ENCODE results near the gene ATMIN.

The ATMIN gene, protein sequence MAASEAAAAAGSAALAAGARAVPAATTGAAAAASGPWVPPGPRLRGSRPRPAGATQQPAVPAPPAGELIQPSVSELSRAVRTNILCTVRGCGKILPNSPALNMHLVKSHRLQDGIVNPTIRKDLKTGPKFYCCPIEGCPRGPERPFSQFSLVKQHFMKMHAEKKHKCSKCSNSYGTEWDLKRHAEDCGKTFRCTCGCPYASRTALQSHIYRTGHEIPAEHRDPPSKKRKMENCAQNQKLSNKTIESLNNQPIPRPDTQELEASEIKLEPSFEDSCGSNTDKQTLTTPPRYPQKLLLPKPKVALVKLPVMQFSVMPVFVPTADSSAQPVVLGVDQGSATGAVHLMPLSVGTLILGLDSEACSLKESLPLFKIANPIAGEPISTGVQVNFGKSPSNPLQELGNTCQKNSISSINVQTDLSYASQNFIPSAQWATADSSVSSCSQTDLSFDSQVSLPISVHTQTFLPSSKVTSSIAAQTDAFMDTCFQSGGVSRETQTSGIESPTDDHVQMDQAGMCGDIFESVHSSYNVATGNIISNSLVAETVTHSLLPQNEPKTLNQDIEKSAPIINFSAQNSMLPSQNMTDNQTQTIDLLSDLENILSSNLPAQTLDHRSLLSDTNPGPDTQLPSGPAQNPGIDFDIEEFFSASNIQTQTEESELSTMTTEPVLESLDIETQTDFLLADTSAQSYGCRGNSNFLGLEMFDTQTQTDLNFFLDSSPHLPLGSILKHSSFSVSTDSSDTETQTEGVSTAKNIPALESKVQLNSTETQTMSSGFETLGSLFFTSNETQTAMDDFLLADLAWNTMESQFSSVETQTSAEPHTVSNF

GRCh38 chr16:81035398-81035974, at the start of gene ATMIN:
TSS of gene ATMIN (plus strand) at chr16:81035842. CDS start at chr16:81035871, 29 bp downstream.
- peak; percentile 75 to 82 for DNase-seq (ENCODE audit: low read depth in 2 of 2)

DNA sequence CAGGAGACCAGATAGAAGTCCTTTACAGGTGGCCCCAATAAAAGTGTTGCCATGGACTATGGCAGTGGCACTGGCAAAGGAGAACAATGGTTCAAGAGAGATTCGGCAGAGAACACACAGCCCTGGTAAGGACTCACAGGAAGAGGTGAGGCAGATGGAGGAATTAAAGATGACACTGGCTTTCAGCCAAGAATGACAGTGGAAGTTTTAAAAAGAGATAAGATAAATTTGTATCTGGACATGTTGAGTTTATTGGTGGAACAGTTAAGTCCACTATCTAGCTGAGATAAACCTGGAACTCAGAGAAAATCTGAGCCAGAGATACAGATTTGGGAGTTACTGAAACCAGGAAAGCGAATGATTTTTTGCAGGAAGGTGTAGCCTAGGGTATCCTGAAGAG, 49.1 kb upstream of the ATMIN start:
- no peak for DNase-seq (ENCODE audit: low read depth in 2 of 2)

DNA sequence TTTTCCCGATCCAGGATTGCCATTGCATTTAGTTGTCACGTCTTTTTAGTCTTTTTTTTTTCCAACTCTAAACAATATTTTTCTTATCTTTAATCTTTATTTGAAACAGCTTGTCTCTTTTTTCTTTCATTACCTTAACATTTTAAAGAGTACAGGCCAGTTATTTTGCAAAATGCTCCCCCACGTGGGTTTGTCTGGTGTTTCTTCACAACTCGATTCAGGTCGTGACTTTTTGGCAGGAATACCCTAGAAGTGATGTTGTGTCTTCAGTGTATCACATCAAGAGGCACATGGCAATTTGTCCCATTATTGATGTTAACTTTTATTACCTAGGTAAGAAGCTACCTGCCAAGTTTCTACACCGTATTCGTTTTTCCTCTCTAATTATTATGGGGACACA, 46.9 kb upstream of the ATMIN start:
- DNase-seq (ENCODE audit: low read depth in 2 of 2), result no peak

DNA sequence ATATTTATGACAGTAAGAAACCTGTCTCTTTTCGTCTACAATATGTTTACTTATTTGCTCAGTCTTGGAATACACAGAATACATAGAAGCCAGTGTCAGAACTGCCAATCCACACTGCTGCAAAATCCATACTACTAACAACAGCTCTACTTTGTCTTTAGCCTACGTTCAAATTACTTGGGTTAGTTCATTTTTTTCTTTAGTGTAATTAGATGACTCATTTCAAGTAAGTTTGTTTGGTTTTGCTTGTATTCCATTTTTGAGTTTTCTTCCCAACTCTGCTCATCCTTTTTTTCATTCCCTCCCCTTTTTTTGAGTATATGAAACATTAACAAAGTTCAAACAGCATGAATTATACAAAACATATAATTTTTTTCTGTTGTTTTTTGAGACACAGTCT, 45.8 kb upstream of the ATMIN start:
- DNase-seq (ENCODE audit: low read depth in 2 of 2), result no peak

DNA sequence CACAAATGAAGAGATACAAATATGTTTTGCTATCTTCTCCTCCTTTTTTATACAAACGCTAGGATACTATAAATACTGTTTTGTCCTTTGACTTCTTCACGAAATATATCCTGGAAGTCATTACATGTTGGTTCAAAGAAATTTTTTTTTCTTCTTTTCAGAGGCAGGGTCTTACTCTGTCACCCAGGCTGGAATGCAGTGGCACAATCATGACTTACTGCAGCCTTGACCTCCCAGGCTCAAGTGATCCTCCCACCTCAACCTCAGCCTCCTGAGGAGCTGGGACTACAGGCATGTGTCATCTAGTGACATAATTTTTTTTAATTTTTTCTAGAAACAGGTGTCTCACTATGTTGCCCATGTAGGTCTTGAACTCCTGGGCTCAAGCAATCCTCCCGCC, 45.1 kb upstream of the ATMIN start:
- no peak for DNase-seq (ENCODE audit: low read depth in 2 of 2)

DNA sequence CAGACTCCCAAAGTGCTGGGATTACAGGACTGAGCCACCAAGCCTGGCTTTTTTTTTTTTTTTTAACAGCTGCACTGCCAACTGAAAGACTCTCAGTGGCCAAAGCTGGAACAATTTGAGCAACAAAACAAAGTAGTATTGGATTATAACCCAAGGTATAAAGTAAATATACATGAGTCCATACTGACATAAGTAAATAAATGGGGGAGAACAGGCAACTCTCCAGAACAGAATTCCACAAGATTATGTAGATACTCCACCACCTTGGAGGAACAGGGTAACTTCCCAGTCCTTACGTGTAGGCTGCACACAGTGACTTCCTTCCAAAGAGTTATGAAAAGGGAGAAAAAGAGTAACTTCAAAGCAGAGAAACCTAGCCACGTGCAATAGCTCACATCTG, 44.7 kb upstream of the ATMIN start:
- DNase-seq (ENCODE audit: low read depth in 2 of 2), result no peak

DNA sequence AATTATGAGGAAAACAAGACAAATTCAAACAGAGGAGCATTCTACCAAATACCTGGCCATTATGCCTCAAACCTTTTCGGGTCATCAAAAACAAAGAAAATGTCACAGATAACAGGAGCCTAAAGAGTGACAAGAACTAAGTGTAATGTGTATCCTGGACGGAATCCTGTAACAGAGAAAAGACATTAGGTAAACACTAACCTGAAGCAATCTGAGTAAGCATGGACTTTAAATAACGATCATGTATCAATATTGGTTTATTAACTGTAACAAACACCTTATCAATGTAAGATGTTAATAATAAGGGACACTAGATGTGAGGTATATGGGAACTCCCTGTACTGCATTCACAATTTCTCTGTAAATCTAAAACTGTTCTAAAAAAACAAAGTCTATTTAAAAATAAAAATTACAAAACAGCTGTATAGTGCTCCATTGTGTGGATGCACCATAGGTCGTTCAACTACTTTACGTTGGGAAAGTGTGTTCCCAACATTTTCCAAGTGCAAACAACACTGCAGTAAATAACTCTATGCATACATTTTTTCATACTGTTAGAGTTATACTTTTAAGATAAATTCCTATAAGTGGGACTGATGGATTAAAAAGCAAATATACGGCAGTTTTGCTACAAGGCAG, 43.7 kb upstream of the ATMIN start:
- DNase-seq (ENCODE audit: low read depth in 2 of 2), result no peak

DNA sequence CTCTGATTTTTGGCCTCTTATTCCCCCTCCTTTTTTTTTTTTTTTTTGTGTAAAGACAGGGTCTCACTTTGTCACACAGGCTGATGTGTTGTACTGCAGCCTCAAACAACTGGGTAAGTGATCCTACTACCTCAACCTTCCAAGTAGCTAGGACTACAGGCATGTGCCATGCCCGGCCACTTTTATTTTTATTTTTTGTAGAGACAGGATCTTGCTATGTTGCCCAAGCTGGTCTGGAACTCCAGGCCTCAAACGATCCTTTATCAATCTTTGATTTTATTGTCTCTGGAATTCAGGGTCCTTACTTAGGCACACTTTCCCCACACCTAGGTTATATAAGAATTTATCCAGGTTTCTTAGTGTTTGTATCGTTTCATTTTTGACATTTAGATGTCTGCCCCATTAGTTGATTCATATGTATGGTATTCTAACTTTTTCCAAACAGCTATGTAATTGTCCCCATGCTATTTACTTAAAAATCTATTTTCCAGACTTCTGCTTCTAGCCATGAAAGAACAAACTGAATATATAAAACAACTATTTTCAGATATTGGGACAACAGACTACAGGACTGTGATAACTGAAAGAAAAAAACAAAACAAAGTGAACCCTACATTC, 42.9 kb upstream of the ATMIN start:
- no peak for DNase-seq (ENCODE audit: low read depth in 2 of 2)

GRCh38 chr16:80993307-80993706, 42.3 kb upstream of the ATMIN start:
- no peak for DNase-seq (ENCODE audit: low read depth in 2 of 2)

- no peak for DNase-seq (ENCODE audit: low read depth in 2 of 2)
These were observed 41.8 kb upstream of the ATMIN start for GRCh38 chr16:80993834-80994233.

- no peak for DNase-seq (ENCODE audit: low read depth in 2 of 2)
These were observed 41.2 kb upstream of the ATMIN start for GRCh38 chr16:80994451-80994850.

DNA sequence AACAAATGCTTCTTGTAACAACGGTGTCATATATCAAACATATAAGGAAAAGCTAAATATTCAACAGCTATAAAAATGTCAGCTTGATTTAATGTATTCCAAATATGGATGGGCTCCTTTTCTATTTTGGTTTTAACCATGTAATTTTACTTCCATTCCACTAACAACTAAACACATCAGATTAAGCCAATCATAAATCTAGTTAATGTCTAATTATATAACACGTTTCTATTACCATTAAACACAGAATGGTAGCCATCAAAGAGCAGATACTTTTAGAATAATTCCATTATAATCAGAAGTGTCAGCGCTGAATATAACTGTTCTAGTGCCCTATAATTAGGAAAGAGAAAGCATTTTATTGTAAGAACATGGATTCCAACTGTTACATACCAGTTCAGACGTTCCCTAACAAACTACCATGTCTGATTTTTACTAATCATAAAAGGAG, 38.9 kb upstream of the ATMIN start:
- DNase-seq (ENCODE audit: low read depth in 2 of 2), result no peak

DNA sequence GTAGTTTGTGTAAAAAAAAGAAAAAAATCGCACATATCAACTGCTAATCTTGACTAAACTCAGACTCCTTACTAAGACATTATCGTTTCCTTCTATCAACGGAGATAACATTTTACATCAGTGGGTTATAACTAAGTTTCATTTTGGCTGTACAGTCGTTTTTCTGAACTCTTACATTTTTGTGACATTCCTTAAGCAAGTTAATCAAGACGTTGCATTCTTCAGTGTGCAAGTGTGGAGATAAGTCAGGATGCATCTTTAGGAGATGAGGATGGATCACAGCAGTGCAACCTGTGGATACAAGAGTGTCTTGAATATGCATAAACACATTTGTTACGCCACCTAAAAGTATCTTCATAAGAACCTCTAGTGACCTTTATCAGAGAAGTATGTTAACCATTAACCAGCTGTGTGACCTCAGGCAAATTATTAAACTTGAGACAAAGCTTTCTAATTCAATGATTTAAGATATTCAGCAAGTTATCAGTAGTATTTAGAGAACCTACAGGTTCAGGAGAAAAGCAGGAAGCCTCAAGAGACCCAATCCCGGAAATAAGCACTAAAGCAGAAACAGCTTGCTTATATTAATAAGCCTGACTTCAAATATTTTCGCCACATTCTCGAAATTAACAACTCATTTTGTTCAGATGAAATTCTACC, 38.4 kb upstream of the ATMIN start:
- DNase-seq (ENCODE audit: low read depth in 2 of 2), result no peak

DNA sequence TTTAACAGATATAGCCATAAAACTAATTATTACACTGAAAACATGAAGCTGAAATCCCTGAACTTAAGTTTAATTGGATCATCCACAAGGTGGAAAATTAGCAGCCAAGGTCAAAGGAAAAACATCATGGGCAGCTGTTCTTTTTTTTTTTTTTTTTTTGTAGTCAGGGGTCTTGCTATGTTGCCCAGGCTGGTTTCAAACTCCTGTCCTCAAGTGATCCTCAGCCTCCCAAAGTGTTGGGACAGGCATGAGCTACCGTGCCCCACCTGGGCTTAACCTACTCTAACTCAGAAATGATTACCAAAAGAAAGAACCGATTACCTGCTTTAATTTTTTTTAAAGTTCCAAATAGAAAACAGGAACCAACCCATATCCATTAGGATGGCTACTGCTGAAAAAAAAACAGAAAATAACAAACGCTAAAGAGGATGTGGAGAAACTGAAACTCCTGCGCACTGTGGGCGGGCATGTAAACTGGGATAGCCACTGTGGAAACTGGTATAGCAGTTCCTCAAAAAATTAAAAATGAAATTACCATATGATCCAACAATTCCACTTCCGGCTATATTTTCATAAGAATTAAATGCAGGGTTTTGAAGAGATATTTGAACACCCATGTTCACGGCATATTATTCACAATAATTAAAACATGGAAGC, 37.5 kb upstream of the ATMIN start:
- DNase-seq (ENCODE audit: low read depth in 2 of 2), result no peak

DNA sequence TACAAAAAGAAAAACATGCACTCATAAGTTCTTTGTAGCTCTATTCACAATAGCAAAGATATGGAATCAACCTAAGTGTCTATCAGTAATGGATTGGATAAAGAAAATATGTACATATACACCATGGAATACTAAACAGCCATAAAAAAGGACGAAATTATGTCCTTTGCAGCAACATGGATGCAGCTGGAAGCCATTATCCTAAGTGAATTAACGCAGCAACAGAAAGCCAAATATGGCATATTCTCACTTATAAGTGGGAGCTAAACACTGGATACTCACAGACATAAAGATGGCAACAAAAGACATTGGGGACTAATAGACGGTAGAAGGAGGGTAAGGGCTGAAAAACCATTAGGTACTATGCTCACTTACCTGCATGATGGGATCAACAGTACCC, 34.8 kb upstream of the ATMIN start:
- no peak for DNase-seq (ENCODE audit: low read depth in 2 of 2)

GRCh38 chr16:81001330-81001729, 34.3 kb upstream of the ATMIN start:
- DNase-seq (ENCODE audit: low read depth in 2 of 2), result no peak

DNA sequence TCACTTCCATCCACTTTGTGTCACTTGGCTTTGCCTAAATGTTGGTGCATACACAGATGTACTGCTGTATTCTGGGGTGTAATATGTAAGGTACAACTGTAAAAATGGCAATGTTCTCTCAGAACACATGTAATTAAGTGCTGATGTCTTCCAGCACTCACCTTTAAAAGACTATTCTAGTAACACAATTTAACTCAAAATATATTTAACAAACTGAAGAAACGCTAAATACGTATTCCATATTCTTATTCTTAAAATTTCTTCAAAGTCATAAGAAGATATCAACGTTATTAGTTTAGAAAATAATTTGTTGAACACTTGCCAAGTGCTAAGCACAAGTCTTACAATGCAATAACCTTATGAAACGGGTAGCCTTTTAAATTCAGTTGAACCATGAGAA, 32.6 kb upstream of the ATMIN start:
- no peak for DNase-seq (ENCODE audit: low read depth in 2 of 2)

GRCh38 chr16:81003610-81004460, 31.8 kb upstream of the ATMIN start:
- no peak for DNase-seq (ENCODE audit: low read depth in 2 of 2)

- no peak for DNase-seq (ENCODE audit: low read depth in 2 of 2)
These were observed 30.8 kb upstream of the ATMIN start for GRCh38 chr16:81004646-81005353.

All from stimulated activated CD8-positive, alpha-beta memory T cell treated with anti-CD3 and anti-CD28 coated beads, Interleukin-2, amount 100 ng/mL, for 1 hour (primary cell).